ENCODE data around the gene S1PR2. TPM values are rescaled to one million over a fixed set of nuclear protein-coding genes. Genes with fewer than 3 reads are reported as not detected.
A peak's percentile ranks its signal among the peaks of the same experiment; 100 is the strongest.

S1PR2 gene
- total and polyA plus RNA-seq, 9 of the 15 experiments (the other 6 are each of a cell fraction or from before 2014, with no cell fraction given) = 1.5 to 3.9 (median 2.0) TPM

- TF ChIP-seq TEAD4 (IDR thresholded peaks at IDR 0.05; ENCODE audit: low read length) = 0 out of 2 replicates have a peak, but pooled peaks have one; percentile 36
- TF ChIP-seq TEAD4 (CRISPR knock-in tag; IDR thresholded peaks at IDR 0.05; ENCODE audit: borderline replicate concordance) = no peak
- TF ChIP-seq CBFA2T3 (IDR thresholded peaks at IDR 0.05) = peak; percentile 74
- peak; percentile 51 for TF ChIP-seq CBFA2T2 (conservative IDR thresholded peaks at IDR 0.05)
Measured at GRCh38 chr19:10223488-10224213, 7.5 kb downstream of the S1PR2 start (continued).

- in situ Hi-C loops (cut with MboI) (no loop called here), intact Hi-C loops (cut with micrococcal nuclease) (no loop called here)
- peaks cover 11% of the 10 kb centered on the region; the same call in 1 of the 3 replicates for H3K36me3 ChIP-seq (ENCODE audit: control insufficient read depth, insufficient read depth, low read length)
- TF ChIP-seq ZBTB33 (CRISPR knock-in tag; IDR thresholded peaks at IDR 0.05) (peak; percentile 50; the same call in 1 of the 2 replicates), HMBOX1 (IDR thresholded peaks at IDR 0.05) (no peak)
- DNase-seq (ENCODE audit: extremely low read depth in 1 of 4, low spot score in 3 of 4) (no peak), FAIRE-seq (no peak), ATAC-seq (no peak)
- peak overlapping the region in 1 of 2 experiments; percentile 20; a peak in 1 of 4 replicates for H3K9ac ChIP-seq (ENCODE audit: insufficient read depth in 1 of 2, low read depth in 2 of 2, low read length in 2 of 2)
- 0 out of 2 replicates have a peak, but pooled peaks cover 3% of the 10 kb centered on the region for H4K20me1 ChIP-seq (replicated peaks; ENCODE audit: control insufficient read depth, insufficient read depth, low read length)
- H3K27me3 ChIP-seq (ENCODE audit: control insufficient read depth in 2 of 2, insufficient read depth in 2 of 2, low read length in 2 of 2) = no peaks in the 10 kb centered on the region
- peaks cover 7 to 21% of the 10 kb centered on the region in 2 experiments; a peak in 3 of 5 replicates for H3K4me1 ChIP-seq (replicated peaks in 1 of 2; ENCODE audit: control insufficient read depth in 2 of 2, insufficient read depth in 2 of 2, low read length in 2 of 2)
- no peak overlapping the region for H3K4me2 ChIP-seq (ENCODE audit: insufficient read depth, low read length)
- no peaks in the 10 kb centered on the region for H3K9me3 ChIP-seq (replicated peaks; ENCODE audit: control insufficient read depth, insufficient read depth, low read depth, low read length)
- no peaks in the 10 kb centered on the region for H3K79me2 ChIP-seq (ENCODE audit: control insufficient read depth, insufficient read depth, low read length)
- WGBS (ENCODE audit: insufficient coverage, low coverage, missing lambda C conversion rate) = 76% methylated on average over 7 of the region's 14 CpGs
- H3K9me1 ChIP-seq (ENCODE audit: control insufficient read depth, insufficient read depth, low read length) = no peaks in the 10 kb centered on the region
- no TSS peak for BruUV-seq (replicated peaks)
- POLR2A ChIA-PET = interaction anchor here (0.7 to 1.6 kb wide), 3 partner anchors 12 to 81 kb away, joined by 3 to 4 read pairs (median 3); no protein-coding TSS in a partner anchor
- no peak overlapping the region for H3K27ac ChIP-seq (ENCODE audit: extremely low read depth, low read depth, low read length)
- H3K4me3 ChIP-seq = no peak overlapping the region
- CTCF ChIA-PET (ENCODE audit: low intra/inter-chr PET ratio) = no interaction called here
- H2AFZ ChIP-seq (ENCODE audit: low read depth, low read length) = no peak overlapping the region
Measured at GRCh38 chr19:10222201-10222890, 8.8 kb downstream of the S1PR2 start.

Measured in K562 (cell line).